Measurements from ENCODE around the gene GNA15.
"Not testable (repeated sequence)": the region's sequence is repeated elsewhere in the genome, so short reads cannot be mapped to it uniquely, and the experiment has no call there.

The GNA15 gene

GRCh38 chr19:3150739-3151329 is 15.0 kb downstream of the GNA15 start:
- DNase-seq: no peak

- DNase-seq: no peak
These were observed 16.0 kb downstream of the GNA15 start for GRCh38 chr19:3151563-3152418.

GRCh38 chr19:3152419-3152780 is 16.6 kb downstream of the GNA15 start:
- DNase-seq: no peak

GRCh38 chr19:3153286-3154230 is 17.7 kb downstream of the GNA15 start:
- no peak for DNase-seq

- not testable (repeated sequence) for DNase-seq
These were observed 18.6 kb downstream of the GNA15 start for GRCh38 chr19:3154447-3154846.

GRCh38 chr19:3154957-3155736 is 19.3 kb downstream of the GNA15 start:
- DNase-seq: peak; percentile 78

GRCh38 chr19:3157096-3157845 is 21.4 kb downstream of the GNA15 start:
- no peak for DNase-seq

GRCh38 chr19:3159565-3159964 is 23.7 kb downstream of the GNA15 start:
- DNase-seq: no peak

- DNase-seq: no peak
These were observed 24.4 kb downstream of the GNA15 start for GRCh38 chr19:3160219-3160618.

GRCh38 chr19:3161453-3161852 is 25.6 kb downstream of the GNA15 start:
- DNase-seq: no peak

GRCh38 chr19:3162418-3163229 is 26.8 kb downstream of the GNA15 start:
- DNase-seq: no peak

GRCh38 chr19:3163230-3163886 is 27.5 kb downstream of the GNA15 start:
- peak; percentile 64 for DNase-seq

GRCh38 chr19:3163943-3164342 is 28.1 kb downstream of the GNA15 start:
- no peak for DNase-seq

- DNase-seq: no peak
These were observed 31.9 kb downstream of the GNA15 start for GRCh38 chr19:3167533-3168272.

- DNase-seq: no peak
These were observed 36.2 kb downstream of the GNA15 start for GRCh38 chr19:3171894-3172672.

- not testable (repeated sequence) for DNase-seq
These were observed 36.8 kb downstream of the GNA15 start for GRCh38 chr19:3172673-3173000.

GRCh38 chr19:3175781-3176714 is 40.2 kb downstream of the GNA15 start:
- peak; percentile 26 for DNase-seq

Measured in effector CD4-positive, alpha-beta T cell (primary cell).